ENCODE data around the gene TMEM208. TPM values are rescaled to one million over a fixed set of nuclear protein-coding genes. Genes with fewer than 3 reads are reported as not detected.

TMEM208 gene
- total RNA-seq, 1 donor from 2014 or later: 47.5 TPM

DNA sequence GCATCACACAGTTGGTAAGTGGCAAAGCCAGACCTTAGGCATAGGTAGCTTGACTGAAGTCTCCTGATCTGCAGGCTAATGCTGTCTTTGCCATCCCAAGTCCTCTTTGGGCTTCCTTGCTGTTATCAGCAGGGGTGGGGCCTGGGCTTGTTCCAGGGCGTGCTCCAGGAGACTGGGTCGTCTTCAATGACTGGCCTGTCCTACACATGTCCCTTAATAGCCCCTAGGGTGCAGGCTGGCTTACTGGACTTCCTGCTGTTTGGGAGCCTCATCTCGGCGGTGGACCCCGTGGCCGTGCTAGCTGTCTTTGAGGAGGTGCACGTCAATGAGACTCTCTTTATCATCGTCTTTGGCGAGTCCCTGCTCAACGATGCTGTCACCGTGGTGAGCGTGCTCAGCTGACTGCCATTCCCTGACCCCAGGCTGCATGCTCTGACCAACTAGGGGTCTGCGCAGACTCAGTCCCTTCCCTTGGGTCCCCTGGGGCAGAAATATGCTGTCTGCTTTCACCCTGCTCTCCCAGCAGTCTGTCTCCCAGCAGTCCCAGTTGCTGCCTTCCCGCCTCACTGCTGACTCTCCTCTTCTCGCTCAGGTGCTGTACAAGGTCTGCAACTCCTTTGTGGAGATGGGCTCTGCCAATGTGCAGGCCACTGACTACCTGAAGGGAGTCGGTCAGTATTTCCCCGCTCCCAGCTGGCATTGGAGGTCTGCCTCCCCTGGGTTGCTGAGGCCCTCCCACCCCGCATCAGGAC is 28.0 kb downstream of the TMEM208 start:
- Histone ChIP-seq H3K9me3 (ENCODE audit: insufficient read depth, low read depth, low read length) (no peaks in the 10 kb centered on the region), H3K4me3 (ENCODE audit: insufficient read depth, low read depth, low read length) (no peak overlapping the region), H3K79me2 (ENCODE audit: insufficient read depth, low read length) (no peaks in the 10 kb centered on the region), H3K9ac (ENCODE audit: low read length) (no peak overlapping the region), H3K4me1 (ENCODE audit: insufficient read depth, low read length) (peaks cover 1% of the 10 kb centered on the region), H2AFZ (ENCODE audit: low read depth, low read length) (no peak overlapping the region), H4K20me1 (ENCODE audit: insufficient read depth, low read length) (no peaks in the 10 kb centered on the region), H3K36me3 (ENCODE audit: insufficient read depth, low read length) (no peaks in the 10 kb centered on the region), H3K27me3 (ENCODE audit: insufficient read depth, low read length) (no peaks in the 10 kb centered on the region), H3K27ac (ENCODE audit: low read depth, low read length) (no peak overlapping the region), H3K4me2 (ENCODE audit: low read length) (no peak overlapping the region)
- H3K27ac Mint-ChIP-seq (ENCODE audit: unreplicated experiment): no peak overlapping the region
- peaks cover 2% of the 10 kb centered on the region for H3K9me3 Mint-ChIP-seq (ENCODE audit: unreplicated experiment)
- peaks cover 4% of the 10 kb centered on the region for H3K36me3 Mint-ChIP-seq (ENCODE audit: low read depth, unreplicated experiment)
- H3K27me3 Mint-ChIP-seq (ENCODE audit: low read depth, unreplicated experiment): peaks cover 31% of the 10 kb centered on the region
- H3K4me1 Mint-ChIP-seq (ENCODE audit: low read depth, unreplicated experiment): no peaks in the 10 kb centered on the region
- FAIRE-seq: no peak
- no peak overlapping the region for H3K4me3 Mint-ChIP-seq (ENCODE audit: unreplicated experiment)
- no peak for TF ChIP-seq EZH2 (IDR thresholded peaks at IDR 0.05; ENCODE audit: insufficient read depth, low read length)
- TF ChIP-seq CTCF (IDR thresholded peaks at IDR 0.05; ENCODE audit: insufficient read depth, low read depth, low read length): no peak
- no peak for DNase-seq (ENCODE audit: low read depth)

DNA sequence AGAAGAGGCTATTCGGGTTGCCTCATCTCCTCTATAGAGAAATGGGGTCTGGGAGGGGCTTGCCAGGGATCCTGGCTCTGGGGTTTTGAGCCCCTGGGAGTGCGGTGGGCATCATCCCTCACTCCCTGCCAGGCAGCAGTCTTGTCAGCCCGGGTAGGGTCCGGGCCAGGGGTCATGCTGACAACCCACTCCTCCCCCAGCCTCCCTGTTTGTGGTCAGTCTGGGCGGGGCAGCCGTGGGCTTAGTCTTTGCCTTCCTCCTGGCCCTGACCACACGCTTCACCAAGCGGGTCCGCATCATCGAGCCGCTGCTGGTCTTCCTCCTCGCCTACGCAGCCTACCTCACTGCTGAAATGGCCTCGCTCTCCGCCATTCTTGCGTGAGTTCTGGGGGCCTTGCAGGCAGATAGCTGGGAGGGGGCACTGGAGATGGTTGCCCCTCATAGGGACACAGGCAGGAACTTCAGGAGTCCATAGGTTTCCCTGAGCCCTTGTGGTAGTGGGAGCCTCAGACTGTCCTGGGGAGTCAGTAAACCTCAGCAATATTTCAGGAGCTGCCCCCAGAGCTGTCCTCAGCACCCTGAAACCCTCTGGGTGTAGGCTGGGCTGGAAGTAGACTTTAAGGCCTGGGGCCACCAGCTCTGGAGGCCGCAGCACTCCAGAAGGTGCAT is 28.8 kb downstream of the TMEM208 start:
- Histone ChIP-seq H4K20me1 (ENCODE audit: insufficient read depth, low read length) (no peaks in the 10 kb centered on the region), H3K27me3 (ENCODE audit: insufficient read depth, low read length) (no peaks in the 10 kb centered on the region), H3K79me2 (ENCODE audit: insufficient read depth, low read length) (no peaks in the 10 kb centered on the region), H3K4me1 (ENCODE audit: insufficient read depth, low read length) (no peaks in the 10 kb centered on the region), H2AFZ (ENCODE audit: low read depth, low read length) (no peak overlapping the region), H3K4me3 (ENCODE audit: insufficient read depth, low read depth, low read length) (no peak overlapping the region), H3K27ac (ENCODE audit: low read depth, low read length) (no peak overlapping the region), H3K4me2 (ENCODE audit: low read length) (no peak overlapping the region), H3K9ac (ENCODE audit: low read length) (no peak overlapping the region), H3K36me3 (ENCODE audit: insufficient read depth, low read length) (no peaks in the 10 kb centered on the region), H3K9me3 (ENCODE audit: insufficient read depth, low read depth, low read length) (no peaks in the 10 kb centered on the region)
- H3K4me3 Mint-ChIP-seq (ENCODE audit: unreplicated experiment): no peak overlapping the region
- no peak overlapping the region for H3K27ac Mint-ChIP-seq (ENCODE audit: unreplicated experiment)
- H3K36me3 Mint-ChIP-seq (ENCODE audit: low read depth, unreplicated experiment): peaks cover 5% of the 10 kb centered on the region
- peaks cover 30% of the 10 kb centered on the region for H3K27me3 Mint-ChIP-seq (ENCODE audit: low read depth, unreplicated experiment)
- H3K4me1 Mint-ChIP-seq (ENCODE audit: low read depth, unreplicated experiment): no peaks in the 10 kb centered on the region
- peaks cover 2% of the 10 kb centered on the region for H3K9me3 Mint-ChIP-seq (ENCODE audit: unreplicated experiment)
- TF ChIP-seq CTCF (IDR thresholded peaks at IDR 0.05; ENCODE audit: insufficient read depth, low read depth, low read length): no peak
- DNase-seq (ENCODE audit: low read depth): no peak
- FAIRE-seq: no peak
